Activated CD4-positive, alpha-beta T cell treated with anti-CD3 and anti-CD28 coated beads for 36 hours (primary cell): ENCODE measurements around the gene EP400. TPM values are rescaled to one million over a fixed set of nuclear protein-coding genes. Genes with fewer than 3 reads are reported as not detected.
A peak's percentile ranks its signal among the peaks of the same experiment; 100 is the strongest.
"Not testable (repeated sequence)": the region's sequence is repeated elsewhere in the genome, so short reads cannot be mapped to it uniquely, and the experiment has no call there.

Source experiments
- ATAC-seq: fragments of 200-7000 bp; cut with Tn5 transposase; one replicate; pipeline ENCODE4 v1.10.0; 2021; ENCODE audit warnings: mild to moderate bottlenecking, moderate library complexity
- CTCF ChIA-PET: fragments of 350-600 bp; sonication (Branson Sonifier 250); formaldehyde crosslinking; loops from one replicate; lab custom pipeline; 2021; ENCODE audit warnings: antibody characterized with exemption; lab: Charles Lee
- POLR2A ChIA-PET: fragments of 350-600 bp; sonication (Branson Sonifier 250); formaldehyde crosslinking; loops from one replicate; lab custom pipeline; 2021; ENCODE audit warnings: antibody characterized with exemption, inconsistent platforms; lab: Charles Lee
- DNase-seq: peaks from one replicate; pipeline ENCODE4 v3.0.0-alpha.2; 2020
- H3K27ac Mint-ChIP-seq: one replicate; pipeline ENCODE4 v1.8.0; 2021; ENCODE audit warnings: mixed read lengths
- H3K27me3 Mint-ChIP-seq: one replicate; pipeline ENCODE4 v1.8.0; 2021; ENCODE audit warnings: mixed read lengths
- H3K36me3 Mint-ChIP-seq: one replicate; pipeline ENCODE4 v1.8.0; 2021; ENCODE audit warnings: low read depth, mixed read lengths
- H3K4me1 Mint-ChIP-seq: one replicate; pipeline ENCODE4 v1.8.0; 2021; ENCODE audit warnings: mixed read lengths
- H3K4me3 Mint-ChIP-seq: one replicate; pipeline ENCODE4 v1.8.0; 2021; ENCODE audit warnings: mild to moderate bottlenecking, moderate library complexity, mixed read lengths
- H3K9me3 Mint-ChIP-seq: one replicate; pipeline ENCODE4 v1.8.0; 2021; ENCODE audit warnings: low read depth, mixed read lengths
- intact Hi-C, 2 experiments: fragments of 100-400 bp; cut with DNase I in 1 of 2; cut with micrococcal nuclease in 1 of 2; formaldehyde crosslinking; loops; one replicate each; pipeline versions ENCODE4 v1.14.2 to v1.15.1; 2022 to 2024; cut with DNase I, micrococcal nuclease
- total RNA-seq, 2 experiments: library from RNA; stranded (reverse); gene quantifications; one replicate each; pipeline ENCODE4 v1.2.3, GENCODE V29; 2021

EP400 gene
- total RNA-seq, 2 experiments from 2014 or later = 46.4 to 51.3 TPM

DNA sequence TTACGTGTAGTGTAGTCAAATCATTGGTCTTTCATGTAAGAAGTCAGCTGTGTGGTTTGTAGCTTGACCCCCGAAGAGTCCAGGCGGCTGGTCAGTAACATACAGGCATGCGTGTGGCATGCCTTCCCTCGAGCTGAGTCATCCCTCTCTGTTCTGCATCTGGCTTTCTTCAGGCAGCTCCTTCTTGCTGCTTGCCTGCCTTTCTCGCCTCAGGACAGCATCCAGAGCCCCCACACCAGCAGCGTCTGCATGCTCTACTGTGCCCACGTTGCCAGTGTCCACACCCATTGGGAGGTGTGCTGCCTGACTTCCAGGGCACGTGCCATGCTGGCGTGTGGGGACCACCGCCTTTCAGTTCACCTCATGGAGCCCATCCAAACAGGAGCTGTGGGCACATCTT lies 96.8 kb downstream of the EP400 start:
- DNase-seq (no peak), ATAC-seq (no peak)
- H3K27ac Mint-ChIP-seq = no peak overlapping the region
- no peaks in the 10 kb centered on the region for H3K27me3 Mint-ChIP-seq
- no peak overlapping the region for H3K4me3 Mint-ChIP-seq
- POLR2A ChIA-PET = no interaction called here
- peaks cover 45% of the 10 kb centered on the region for H3K36me3 Mint-ChIP-seq
- peaks cover under 1% of the 10 kb centered on the region for H3K4me1 Mint-ChIP-seq
- CTCF ChIA-PET = no interaction called here
- intact Hi-C loops = no loop called here
- no peaks in the 10 kb centered on the region for H3K9me3 Mint-ChIP-seq

- DNase-seq, H3K27ac Mint-ChIP-seq, POLR2A ChIA-PET, intact Hi-C loops, ATAC-seq, H3K27me3 Mint-ChIP-seq, H3K4me3 Mint-ChIP-seq, CTCF ChIA-PET, H3K4me1 Mint-ChIP-seq, H3K9me3 Mint-ChIP-seq: not testable (repeated sequence)
- H3K36me3 Mint-ChIP-seq = peaks cover 45% of the 10 kb centered on the region
Measured at GRCh38 chr12:132047630-132048029, 97.9 kb downstream of the EP400 start.

DNA sequence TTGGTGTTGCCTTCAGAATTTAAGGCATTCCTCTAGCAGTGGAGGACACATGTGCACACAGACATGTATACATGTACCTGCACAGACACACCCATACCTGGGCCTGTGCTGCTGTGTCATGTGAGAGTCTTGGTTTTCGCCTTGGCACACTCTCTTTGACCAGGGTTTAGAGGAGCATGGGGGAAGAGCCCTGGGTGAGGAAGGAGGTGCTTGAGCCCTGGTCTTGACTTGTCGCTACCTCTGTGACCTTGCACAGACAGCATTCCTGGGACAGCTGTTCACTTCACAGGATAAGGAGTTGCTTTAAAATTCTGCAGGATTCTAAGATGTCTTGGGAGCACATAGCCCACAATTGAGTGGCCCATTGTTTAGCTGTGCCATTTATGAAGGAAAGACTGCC lies 99.7 kb downstream of the EP400 start:
- Mint-ChIP-seq H3K36me3 (peaks cover 53% of the 10 kb centered on the region), H3K9me3 (no peaks in the 10 kb centered on the region), H3K27ac (no peak overlapping the region), H3K4me3 (no peak overlapping the region), H3K27me3 (no peaks in the 10 kb centered on the region), H3K4me1 (no peaks in the 10 kb centered on the region)
- intact Hi-C loops = no loop called here
- CTCF ChIA-PET = no interaction called here
- DNase-seq (no peak), ATAC-seq (no peak)
- POLR2A ChIA-PET = no interaction called here

DNA sequence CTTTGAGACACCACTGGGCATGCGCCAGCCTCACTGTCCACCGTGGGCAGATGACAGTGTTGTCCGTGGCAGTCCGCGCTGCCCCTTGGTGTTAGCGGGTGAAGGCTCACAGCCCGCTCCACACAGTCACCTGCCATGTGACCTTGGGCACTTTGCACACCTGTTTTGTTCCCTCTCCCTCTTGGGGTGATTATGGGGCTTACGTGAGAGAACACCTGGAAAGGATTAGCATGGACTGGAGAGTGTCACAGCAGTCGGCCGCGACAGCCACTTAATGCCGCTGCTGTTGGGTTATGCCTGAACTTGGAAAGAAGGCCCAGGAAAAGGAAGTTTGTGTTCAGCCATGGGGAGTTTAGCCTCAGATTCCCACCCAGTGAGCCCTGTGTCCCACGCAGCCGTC lies 100.1 kb downstream of the EP400 start:
- ATAC-seq (no peak), DNase-seq (no peak)
- H3K27me3 Mint-ChIP-seq = no peaks in the 10 kb centered on the region
- H3K4me3 Mint-ChIP-seq = no peak overlapping the region
- CTCF ChIA-PET = no interaction called here
- intact Hi-C loops = no loop called here
- no peaks in the 10 kb centered on the region for H3K4me1 Mint-ChIP-seq
- POLR2A ChIA-PET = no interaction called here
- H3K27ac Mint-ChIP-seq = no peak overlapping the region
- no peaks in the 10 kb centered on the region for H3K9me3 Mint-ChIP-seq
- peaks cover 53% of the 10 kb centered on the region for H3K36me3 Mint-ChIP-seq

- H3K27ac Mint-ChIP-seq, H3K9me3 Mint-ChIP-seq, H3K27me3 Mint-ChIP-seq, H3K4me1 Mint-ChIP-seq, POLR2A ChIA-PET, ATAC-seq, intact Hi-C loops, H3K4me3 Mint-ChIP-seq: not testable (repeated sequence)
- H3K36me3 Mint-ChIP-seq = peaks cover 44% of the 10 kb centered on the region
- peak; percentile 25 for DNase-seq
- CTCF ChIA-PET = interaction anchor here (0.7 kb wide), 1 partner anchor 101 kb away, joined by 3 read pairs; no protein-coding TSS in a partner anchor
Measured at GRCh38 chr12:132051718-132052117, 102.0 kb downstream of the EP400 start.

DNA sequence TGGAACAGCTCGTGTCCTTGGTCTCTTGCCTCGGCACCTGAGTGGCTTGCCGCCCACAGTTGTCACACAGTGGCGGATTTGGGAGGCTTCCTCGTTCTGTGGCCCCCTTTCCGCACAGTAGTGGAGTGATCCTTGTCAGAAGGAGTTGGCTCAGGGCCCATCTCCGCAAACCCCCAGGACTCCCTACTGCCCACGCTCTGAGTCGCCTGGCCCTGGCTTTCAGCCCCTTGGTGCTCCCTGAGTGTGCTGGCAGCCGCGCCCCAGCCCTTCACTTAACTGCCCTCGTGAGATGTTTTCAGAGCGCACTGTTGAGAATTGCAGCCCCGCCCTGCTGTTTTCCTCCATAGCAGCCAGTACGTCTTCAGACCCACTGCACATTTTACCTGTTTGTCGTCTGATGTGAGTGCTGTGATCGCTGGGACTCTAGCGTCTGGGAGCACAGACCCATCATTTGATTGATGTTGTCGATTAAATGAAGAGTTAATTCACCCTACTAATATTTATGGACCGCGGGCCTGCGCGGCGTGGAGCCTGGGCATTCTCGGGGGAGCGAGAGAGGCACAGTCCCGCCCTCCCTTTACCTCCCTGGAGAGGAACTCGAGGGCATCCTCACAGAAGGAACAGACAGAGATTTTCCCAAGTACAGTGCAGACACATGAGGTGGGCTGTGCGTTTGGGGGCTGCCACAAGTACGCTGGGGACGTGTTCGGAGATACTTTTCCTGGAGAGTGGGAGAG lies 102.6 kb downstream of the EP400 start:
- H3K27ac Mint-ChIP-seq = no peak overlapping the region
- H3K9me3 Mint-ChIP-seq = no peaks in the 10 kb centered on the region
- DNase-seq (no peak), ATAC-seq (no peak)
- H3K4me3 Mint-ChIP-seq = no peak overlapping the region
- intact Hi-C loops = no loop called here
- CTCF ChIA-PET = interaction anchor here (0.7 kb wide), 1 partner anchor 102 kb away, joined by 3 read pairs; no protein-coding TSS in a partner anchor
- peaks cover 43% of the 10 kb centered on the region for H3K36me3 Mint-ChIP-seq
- POLR2A ChIA-PET = no interaction called here
- no peaks in the 10 kb centered on the region for H3K4me1 Mint-ChIP-seq
- no peaks in the 10 kb centered on the region for H3K27me3 Mint-ChIP-seq

DNA sequence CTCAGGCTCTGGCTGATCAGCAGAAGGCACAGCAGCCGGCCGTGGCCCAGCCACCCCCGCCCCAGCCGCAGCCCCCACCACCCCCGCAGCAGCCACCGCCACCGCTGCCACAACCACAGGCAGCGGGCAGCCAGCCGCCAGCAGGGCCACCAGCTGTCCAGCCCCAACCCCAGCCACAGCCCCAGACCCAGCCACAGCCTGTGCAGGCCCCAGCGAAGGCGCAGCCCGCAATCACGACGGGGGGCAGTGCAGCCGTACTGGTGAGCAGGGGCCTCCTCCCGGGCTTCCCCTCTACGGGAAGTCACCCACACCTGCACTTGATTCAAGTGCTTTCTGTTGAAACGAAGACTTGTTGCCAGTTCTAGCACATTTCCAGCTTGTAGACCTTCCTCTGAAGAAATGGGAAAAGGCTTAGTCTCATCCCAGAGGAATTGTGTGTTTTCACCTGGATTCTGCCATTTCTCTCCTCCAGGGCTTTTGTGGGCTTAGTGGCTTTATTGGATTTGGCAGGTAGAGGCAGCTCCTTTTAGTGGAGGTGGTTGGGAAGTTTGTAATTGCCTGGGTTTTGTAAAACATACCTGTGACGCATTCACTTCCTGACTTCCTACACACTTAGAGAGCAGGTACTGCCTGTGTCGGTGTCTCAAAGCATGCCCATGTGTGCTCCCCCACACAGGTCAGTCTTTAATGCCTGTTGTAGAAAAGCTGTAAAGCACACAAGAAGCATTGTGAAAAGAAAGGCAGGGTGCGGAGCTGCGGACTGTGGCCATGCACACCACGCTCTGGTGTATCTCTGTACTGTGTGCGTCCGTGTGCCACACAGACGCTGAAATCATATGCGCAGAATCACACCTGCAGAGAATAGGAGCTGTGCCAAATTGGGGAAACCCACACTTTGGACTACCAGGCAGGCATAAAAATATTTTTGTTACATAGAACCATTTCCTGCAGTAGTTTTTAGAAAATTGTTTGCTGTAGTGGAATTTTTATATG lies 103.9 kb downstream of the EP400 start:
- Mint-ChIP-seq H3K4me3 (no peak overlapping the region), H3K27ac (no peak overlapping the region), H3K4me1 (no peaks in the 10 kb centered on the region), H3K9me3 (no peaks in the 10 kb centered on the region), H3K27me3 (no peaks in the 10 kb centered on the region), H3K36me3 (peaks cover 50% of the 10 kb centered on the region)
- ChIA-PET CTCF (no interaction called here), POLR2A (no interaction called here)
- intact Hi-C loops = no loop called here
- ATAC-seq (no peak), DNase-seq (no peak)

DNA sequence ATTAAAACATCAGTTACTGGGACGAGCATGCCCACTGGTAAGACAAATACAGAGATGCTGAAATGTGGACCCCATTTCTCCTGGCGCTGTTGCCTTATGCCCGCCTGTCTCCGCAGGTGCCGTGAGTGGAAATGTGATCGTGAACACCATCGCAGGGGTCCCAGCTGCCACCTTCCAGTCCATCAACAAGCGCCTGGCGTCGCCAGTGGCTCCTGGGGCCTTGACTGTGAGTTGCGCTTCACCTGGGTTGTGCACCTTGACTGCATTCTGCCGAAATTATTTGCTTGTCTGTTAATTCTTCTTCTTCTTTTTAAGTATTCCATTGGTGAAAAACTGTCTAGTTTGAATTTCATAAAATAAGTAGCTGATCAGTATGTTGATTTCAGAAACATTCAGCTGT lies 105.2 kb downstream of the EP400 start:
- H3K4me3 Mint-ChIP-seq = no peak overlapping the region
- DNase-seq (no peak), ATAC-seq (no peak)
- ChIA-PET POLR2A (interaction anchor here (0.6 kb wide), 1 partner anchor 99 kb away, joined by 5 read pairs; no protein-coding TSS in a partner anchor), CTCF (interaction anchor here (0.7 kb wide), 1 partner anchor 19 kb away, joined by 3 read pairs; no protein-coding TSS in a partner anchor)
- H3K9me3 Mint-ChIP-seq = no peaks in the 10 kb centered on the region
- no peak overlapping the region for H3K27ac Mint-ChIP-seq
- intact Hi-C loops = no loop called here
- H3K27me3 Mint-ChIP-seq = no peaks in the 10 kb centered on the region
- H3K4me1 Mint-ChIP-seq = no peaks in the 10 kb centered on the region
- H3K36me3 Mint-ChIP-seq = peaks cover 46% of the 10 kb centered on the region

DNA sequence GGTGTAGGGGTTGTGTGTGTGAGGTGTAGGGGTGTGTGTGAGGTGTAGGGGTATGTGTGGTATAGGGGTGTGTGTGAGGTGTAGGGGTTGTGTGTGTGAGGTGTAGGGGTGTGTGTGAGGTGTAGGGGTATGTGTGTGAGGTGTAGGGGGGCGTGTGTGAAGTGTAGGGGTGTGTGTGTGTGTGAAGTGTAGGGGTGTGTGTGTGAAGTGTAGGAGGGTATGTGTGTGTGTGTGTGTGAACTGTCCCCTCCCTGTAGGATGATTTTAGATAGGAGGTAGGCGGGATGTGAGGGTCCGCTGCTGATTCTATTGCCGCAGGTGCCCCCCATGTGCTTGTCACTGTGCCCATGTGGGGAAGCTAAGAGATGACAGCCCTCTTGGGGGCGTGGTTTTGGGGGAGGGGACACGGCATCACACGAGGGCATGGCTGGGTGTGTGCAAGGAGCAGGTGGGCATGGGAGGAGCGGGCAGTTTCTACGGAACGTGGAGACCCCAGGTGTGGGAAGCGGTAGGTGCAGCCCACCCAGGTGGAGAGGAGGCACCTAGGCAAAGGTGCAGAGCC lies 105.9 kb downstream of the EP400 start:
- ChIA-PET CTCF (no interaction called here), POLR2A (interaction anchor here (0.8 kb wide), 1 partner anchor 10 kb away, joined by 4 read pairs; no protein-coding TSS in a partner anchor)
- intact Hi-C loops = no loop called here
- Mint-ChIP-seq H3K27ac (no peak overlapping the region), H3K9me3 (no peaks in the 10 kb centered on the region), H3K27me3 (no peaks in the 10 kb centered on the region), H3K4me1 (no peaks in the 10 kb centered on the region), H3K36me3 (peaks cover 43% of the 10 kb centered on the region), H3K4me3 (no peak overlapping the region)
- DNase-seq (no peak), ATAC-seq (no peak)

DNA sequence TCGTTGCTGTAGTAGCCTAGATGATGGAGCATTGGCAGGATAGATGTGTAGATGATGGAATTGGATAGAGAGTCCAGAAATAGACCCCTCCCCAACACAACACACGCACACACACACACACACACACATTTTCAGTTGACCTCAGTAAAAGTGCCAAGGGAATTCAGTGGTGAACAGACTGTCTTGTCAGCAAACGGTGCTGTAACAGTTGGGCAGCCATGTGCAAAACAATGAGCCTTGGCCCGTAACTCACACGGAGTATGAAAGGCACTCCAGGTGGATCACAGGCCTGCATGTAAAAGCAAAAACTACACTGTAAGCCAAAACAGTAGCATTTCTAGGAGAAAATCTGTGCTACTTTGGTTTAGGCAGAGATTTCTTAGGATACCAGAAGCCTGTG lies 106.6 kb downstream of the EP400 start:
- H3K4me1 Mint-ChIP-seq = no peaks in the 10 kb centered on the region
- no peak overlapping the region for H3K4me3 Mint-ChIP-seq
- H3K36me3 Mint-ChIP-seq = peaks cover 45% of the 10 kb centered on the region
- ATAC-seq (no peak), DNase-seq (no peak)
- H3K9me3 Mint-ChIP-seq = no peaks in the 10 kb centered on the region
- POLR2A ChIA-PET = interaction anchor here (0.8 kb wide), 1 partner anchor 9 kb away, joined by 4 read pairs; no protein-coding TSS in a partner anchor
- H3K27ac Mint-ChIP-seq = no peak overlapping the region
- CTCF ChIA-PET = no interaction called here
- intact Hi-C loops = no loop called here
- H3K27me3 Mint-ChIP-seq = no peaks in the 10 kb centered on the region

GRCh38 chr12:132056951-132057350 lies 107.2 kb downstream of the EP400 start:
- ATAC-seq (no peak), DNase-seq (no peak)
- Mint-ChIP-seq H3K9me3 (no peaks in the 10 kb centered on the region), H3K27me3 (no peaks in the 10 kb centered on the region), H3K4me1 (no peaks in the 10 kb centered on the region), H3K4me3 (no peak overlapping the region), H3K36me3 (peaks cover 46% of the 10 kb centered on the region), H3K27ac (no peak overlapping the region)
- ChIA-PET CTCF (no interaction called here), POLR2A (no interaction called here)
- intact Hi-C loops = no loop called here
